Breast epithelium (tissue), 4 donors: ENCODE data around the gene NOS2. TPM values are rescaled to one million over a fixed set of nuclear protein-coding genes. Genes with fewer than 3 reads are reported as not detected.
"Not testable (repeated sequence)": the region's sequence is repeated elsewhere in the genome, so short reads cannot be mapped to it uniquely, and the experiment has no call there.

Experiments used
- DNase-seq, 2 donors: peaks; one replicate each; pipeline ENCODE4 v3.0.0-alpha.2; 2019; ENCODE audit warnings: low spot score in 2 of 2
- H3K27ac ChIP-seq, 2 donors: fragments of 200-600 bp; sonication (generic) in 1 of 2; one replicate each; pipeline ENCODE4 v1.5.1; 2016 to 2019; ENCODE audit warnings: mild to moderate bottlenecking in 1 of 2
- H3K27me3 ChIP-seq, 2 donors: fragments of 200-600 bp; sonication (generic) in 1 of 2; one replicate each; pipeline versions ENCODE4 v1.5.1 to v1.6.0; 2017 to 2019; ENCODE audit warnings: control low read depth in 1 of 2, mild to moderate bottlenecking in 1 of 2
- H3K36me3 ChIP-seq: fragments of 200-600 bp; one replicate; pipeline ENCODE4 v1.5.1; 2019
- H3K4me1 ChIP-seq, 2 donors: fragments of 200-600 bp; sonication (generic); one replicate each; pipeline ENCODE4 v1.5.1; 2016 to 2019; ENCODE audit warnings: control low read depth in 1 of 2
- H3K4me3 ChIP-seq, 3 donors: fragments of 200-600 bp; sonication (generic); 1 replicate in 2 of 3; 2 replicates in 1 of 3; pipeline ENCODE4 v1.5.1; 2016 to 2019; ENCODE audit warnings: mild to moderate bottlenecking in 3 of 3, moderate library complexity in 2 of 3
- H3K9me3 ChIP-seq, 2 donors: fragments of 200-600 bp; sonication (generic) in 1 of 2; one replicate each; pipeline ENCODE4 v1.5.1; 2016 to 2019; ENCODE audit warnings: control low read depth in 1 of 2
- CTCF ChIP-seq, 3 donors: fragments of 450-650 bp; IDR thresholded peaks; one replicate each; pipeline ENCODE4 v1.5.1; 2016 to 2017; ENCODE audit warnings: antibody characterized with exemption in 3 of 3, mild to moderate bottlenecking in 3 of 3, moderate library complexity in 3 of 3
- POLR2A ChIP-seq: fragments of 450-650 bp; IDR thresholded peaks from one replicate; pipeline ENCODE4 v1.6.1; 2016; ENCODE audit warnings: antibody characterized with exemption, mild to moderate bottlenecking, moderate library complexity
- POLR2AphosphoS5 ChIP-seq, 3 donors: sonication (generic); formaldehyde crosslinking; IDR thresholded peaks; one replicate each; pipeline ENCODE4 v1.6.1; 2017; ENCODE audit warnings: antibody characterized with exemption in 3 of 3
- intact Hi-C: fragments of 100-400 bp; cut with DNase I; formaldehyde crosslinking; loops from one replicate; pipeline ENCODE4 v1.15.1; 2023; ENCODE audit warnings: low total_unique reads
- total RNA-seq, 3 donors: library from RNA; depleted of rRNA; stranded (reverse); fragments of >200 nt; gene quantifications; one replicate each; pipeline ENCODE4 v1.1.0, GENCODE V29; 2016

The NOS2 gene
- total RNA-seq, 3 donors from 2014 or later, result 0.16 to 0.33 (median 0.29) TPM

- TF ChIP-seq CTCF (IDR thresholded peaks at IDR 0.05) (no peak), POLR2AphosphoS5 (IDR thresholded peaks at IDR 0.05) (no peak), POLR2A (no peak)
- H3K4me1 ChIP-seq, result no peaks in the 10 kb centered on the region
- intact Hi-C loops, result no loop called here
- H3K27ac ChIP-seq, result no peak overlapping the region
- no peaks in the 10 kb centered on the region for H3K9me3 ChIP-seq
- no peak overlapping the region for H3K4me3 ChIP-seq
- H3K36me3 ChIP-seq, result no peaks in the 10 kb centered on the region
- no peak for DNase-seq
- H3K27me3 ChIP-seq, result no peaks in the 10 kb centered on the region
Measured at GRCh38 chr17:27733773-27734172, 66.6 kb downstream of the NOS2 start.

- H3K4me1 ChIP-seq, H3K4me3 ChIP-seq, H3K27ac ChIP-seq, intact Hi-C loops, H3K9me3 ChIP-seq, DNase-seq, H3K36me3 ChIP-seq, H3K27me3 ChIP-seq: not testable (repeated sequence)
Measured at GRCh38 chr17:27732746-27733145, 67.6 kb downstream of the NOS2 start.

- H3K27ac ChIP-seq, intact Hi-C loops, H3K36me3 ChIP-seq, H3K4me3 ChIP-seq, H3K4me1 ChIP-seq, H3K27me3 ChIP-seq, DNase-seq, H3K9me3 ChIP-seq: not testable (repeated sequence)
Measured at GRCh38 chr17:27725982-27726381, 74.3 kb downstream of the NOS2 start.

- Histone ChIP-seq H3K4me1 (no peaks in the 10 kb centered on the region), H3K9me3 (no peaks in the 10 kb centered on the region), H3K36me3 (no peaks in the 10 kb centered on the region), H3K4me3 (no peak overlapping the region), H3K27ac (no peak overlapping the region), H3K27me3 (no peaks in the 10 kb centered on the region)
- TF ChIP-seq POLR2AphosphoS5 (IDR thresholded peaks at IDR 0.05), result no peak
- no peak for TF ChIP-seq CTCF (IDR thresholded peaks at IDR 0.05)
- no peak for TF ChIP-seq POLR2A
- no peak for DNase-seq
- intact Hi-C loops, result no loop called here
Measured at GRCh38 chr17:27721797-27722196, 78.5 kb downstream of the NOS2 start.

Other genes starting within 250 kb of the NOS2 start
- gene LGALS9, start 169.3 kb downstream of the NOS2 start, total RNA-seq, result 10 to 100 TPM; 17.4 to 58.1 (median 30.1) TPM
- gene LYRM9, start 92.8 kb upstream of the NOS2 start, total RNA-seq, result 10 to 100 TPM; 23.3 to 31.3 (median 31.2) TPM
- 10 to 100 TPM; 19.8 to 35.1 (median 27.5) TPM for gene NLK, start 242.1 kb upstream of the NOS2 start, total RNA-seq